Neural cell (in vitro differentiated cells): ENCODE data around the gene SPOCK1. TPM values are rescaled to one million over a fixed set of nuclear protein-coding genes. Genes with fewer than 3 reads are reported as not detected.

Experiments
- H2AFZ ChIP-seq: fragments of 200-600, 300-800 bp; sonication (generic), shearing (Covaris generic); 2 replicates; pipeline ENCODE4 v1.6.0; 2014; ENCODE audit warnings: low read depth, mild to moderate bottlenecking, antibody characterized with exemption, low read length, moderate library complexity
- H3F3A ChIP-seq: fragments of 200-600 bp; shearing (Covaris generic); 2 replicates; pipeline ENCODE4 v1.6.1; 2016; ENCODE audit warnings: mild to moderate bottlenecking, moderate library complexity, mixed read lengths, antibody characterized with exemption, low read length; ENCODE audit not compliant: insufficient read depth, poor library complexity, severe bottlenecking
- H3K27ac ChIP-seq: fragments of 200-600, 300-800 bp; sonication (generic), shearing (Covaris generic); 2 replicates; pipeline ENCODE4 v1.5.1; 2014; ENCODE audit warnings: mild to moderate bottlenecking, low read length, moderate library complexity
- H3K27me3 ChIP-seq: fragments of 300-800, 200-600 bp; sonication (generic), shearing (Covaris generic); 2 replicates; pipeline ENCODE4 v1.6.0; 2014; ENCODE audit warnings: mild to moderate bottlenecking, low read depth, low read length, moderate library complexity; ENCODE audit not compliant: insufficient read depth
- H3K36me3 ChIP-seq: fragments of 300-800, 200-600 bp; sonication (generic), shearing (Covaris generic); 2 replicates; pipeline ENCODE4 v1.5.1; 2014; ENCODE audit warnings: mild to moderate bottlenecking, antibody characterized with exemption, low read length, moderate library complexity; ENCODE audit not compliant: insufficient read depth
- H3K4me2 ChIP-seq: fragments of 300-800, 200-600 bp; sonication (generic), shearing (Covaris generic); 2 replicates; pipeline ENCODE4 v1.6.0; 2014; ENCODE audit warnings: mild to moderate bottlenecking, low read length
- H3K4me3 ChIP-seq: fragments of 300-800, 200-600 bp; sonication (generic), shearing (Covaris generic); 2 replicates; pipeline ENCODE4 v1.5.1; 2014; ENCODE audit warnings: mild to moderate bottlenecking, low read length, moderate library complexity
- H3K79me2 ChIP-seq: fragments of 200-600 bp; shearing (Covaris generic); replicated peaks from 2 replicates; pipeline ENCODE4 v1.6.0; 2014; ENCODE audit warnings: mild to moderate bottlenecking, low read length, moderate library complexity; ENCODE audit not compliant: insufficient read depth
- H3K9ac ChIP-seq: fragments of 300-800, 200-600 bp; sonication (generic), shearing (Covaris generic); 2 replicates; pipeline ENCODE4 v1.6.1; 2016; ENCODE audit warnings: mild to moderate bottlenecking, low read length, mixed read lengths
- H3K9me2 ChIP-seq: fragments of 200-600 bp; shearing (Covaris generic); 2 replicates; pipeline ENCODE4 v1.6.1; 2016; ENCODE audit warnings: mild to moderate bottlenecking, low read length, mixed read lengths; ENCODE audit not compliant: insufficient read depth
- H3K9me3 ChIP-seq: fragments of 200-600, 300-800 bp; sonication (generic), shearing (Covaris generic); 2 replicates; pipeline ENCODE4 v1.6.1; 2016; ENCODE audit warnings: mild to moderate bottlenecking, mixed run types, low read length, moderate library complexity, mixed read lengths
- H4K20me1 ChIP-seq: fragments of 200-600 bp; shearing (Covaris generic); 2 replicates; pipeline ENCODE4 v1.6.1; 2016; ENCODE audit warnings: mild to moderate bottlenecking, mixed run types; ENCODE audit not compliant: insufficient read depth
- EP300 ChIP-seq: fragments of 450-650 bp; conservative IDR thresholded peaks from 2 replicates; pipeline ENCODE4 v1.6.1; 2014; ENCODE audit warnings: antibody characterized with exemption, mild to moderate bottlenecking, moderate library complexity; ENCODE audit not compliant: poor library complexity, severe bottlenecking
- EZH2 ChIP-seq: fragments of 200-600, 300-800 bp; shearing (Covaris generic), sonication (generic); IDR thresholded peaks from 2 replicates; pipeline ENCODE4 v1.6.1; 2014; ENCODE audit warnings: antibody characterized with exemption, low read length, borderline replicate concordance, mild to moderate bottlenecking; ENCODE audit not compliant: insufficient read depth, poor library complexity, severe bottlenecking
- MXI1 ChIP-seq: fragments of 450-650 bp; conservative IDR thresholded peaks from 2 replicates; pipeline ENCODE4 v1.6.1; 2014; ENCODE audit warnings: antibody characterized with exemption, mild to moderate bottlenecking; ENCODE audit not compliant: poor library complexity, severe bottlenecking
- POLR2AphosphoS5 ChIP-seq: IDR thresholded peaks from 2 replicates; pipeline ENCODE4 v1.6.1; 2012
- RAD21 ChIP-seq: fragments of 450-650 bp; conservative IDR thresholded peaks from 2 replicates; pipeline ENCODE4 v1.6.1; 2014; ENCODE audit warnings: antibody characterized with exemption, mild to moderate bottlenecking, moderate library complexity
- SMC3 ChIP-seq: fragments of 450-650 bp; conservative IDR thresholded peaks from 2 replicates; pipeline ENCODE4 v1.6.1; 2014; ENCODE audit warnings: antibody characterized with exemption, mild to moderate bottlenecking, moderate library complexity; ENCODE audit not compliant: poor library complexity
- TAF1 ChIP-seq: IDR thresholded peaks from 2 replicates; pipeline ENCODE4 v1.6.1; 2012; ENCODE audit warnings: low read depth
- polyA plus RNA-seq: library from polyadenylated mRNA; depleted of rRNA; stranded (reverse); fragments of >200 nt; gene quantifications from 2 replicates; pipeline ENCODE4 v1.2.3, GENCODE V29; 2014
- TF ChIP-seq, protein P1 (sequence below): fragments of 450-650 bp; IDR thresholded peaks from 2 replicates; pipeline ENCODE4 v1.5.1; 2014; ENCODE audit warnings: antibody characterized with exemption, mild to moderate bottlenecking, moderate library complexity; ENCODE audit not compliant: poor library complexity, severe bottlenecking
- TF ChIP-seq, protein P2 (sequence below): IDR thresholded peaks from 2 replicates; pipeline ENCODE4 v1.6.1; 2012; ENCODE audit warnings: borderline replicate concordance

SPOCK1 gene
- polyA plus RNA-seq, 1 donor from 2014 or later: 33.6 TPM

DNA sequence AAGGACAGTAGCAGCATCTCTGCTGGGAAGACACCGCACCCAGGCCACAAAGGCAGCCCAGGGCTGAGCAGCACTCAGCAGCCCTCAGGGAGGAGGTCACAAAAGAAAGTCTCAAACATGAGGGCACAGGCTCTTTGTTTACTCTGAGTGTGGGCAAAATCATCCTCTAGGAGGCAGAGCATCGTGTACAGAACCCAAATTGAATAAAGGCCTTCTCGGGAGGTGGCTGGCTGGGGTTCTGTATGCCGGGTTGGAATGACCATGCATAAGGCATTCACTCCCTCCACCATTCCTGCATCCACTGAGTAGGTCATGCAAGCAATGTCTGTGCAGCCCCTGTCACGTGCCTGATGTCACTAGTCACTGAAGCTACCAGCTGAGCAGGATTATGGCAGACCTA lies 412.8 kb downstream of the SPOCK1 start:
- H4K20me1 ChIP-seq: no peaks in the 10 kb centered on the region
- H3K4me3 ChIP-seq: no peak overlapping the region
- H3K36me3 ChIP-seq: no peaks in the 10 kb centered on the region

DNA sequence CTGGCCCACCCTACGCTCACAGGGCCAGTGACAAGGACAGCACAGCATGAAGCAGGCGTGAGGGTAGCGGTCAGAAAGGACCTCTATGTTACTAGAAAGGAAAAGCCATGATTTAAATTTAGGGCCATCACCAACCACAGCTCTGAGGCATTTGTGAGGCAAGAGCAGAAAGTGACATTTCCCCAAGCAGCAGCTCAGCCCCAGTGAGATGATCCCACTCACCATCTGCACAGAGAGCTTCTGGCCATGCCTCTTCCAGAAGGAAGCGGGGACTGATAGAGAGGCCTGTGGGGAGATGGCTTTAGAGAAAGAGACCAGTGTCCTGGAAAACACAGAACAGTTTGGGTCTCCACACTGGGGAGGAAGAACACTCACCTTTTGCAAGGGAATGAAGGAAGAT lies 413.9 kb downstream of the SPOCK1 start:
- Histone ChIP-seq H3K4me2 (no peak overlapping the region), H3K27me3 (no peaks in the 10 kb centered on the region), H3K9ac (no peak overlapping the region), H2AFZ (no peak overlapping the region), H4K20me1 (no peaks in the 10 kb centered on the region), H3K4me3 (no peak overlapping the region), H3F3A (no peaks in the 10 kb centered on the region), H3K36me3 (no peaks in the 10 kb centered on the region), H3K79me2 (no peaks in the 10 kb centered on the region), H3K9me2 (no peaks in the 10 kb centered on the region), H3K27ac (no peak overlapping the region), H3K9me3 (no peaks in the 10 kb centered on the region)
- no peak for TF ChIP-seq EP300
- TF ChIP-seq RAD21: no peak
- TF ChIP-seq SMC3: no peak
- no peak for TF ChIP-seq MXI1
- no peak for TF ChIP-seq POLR2AphosphoS5
- TF ChIP-seq, protein P1, sequence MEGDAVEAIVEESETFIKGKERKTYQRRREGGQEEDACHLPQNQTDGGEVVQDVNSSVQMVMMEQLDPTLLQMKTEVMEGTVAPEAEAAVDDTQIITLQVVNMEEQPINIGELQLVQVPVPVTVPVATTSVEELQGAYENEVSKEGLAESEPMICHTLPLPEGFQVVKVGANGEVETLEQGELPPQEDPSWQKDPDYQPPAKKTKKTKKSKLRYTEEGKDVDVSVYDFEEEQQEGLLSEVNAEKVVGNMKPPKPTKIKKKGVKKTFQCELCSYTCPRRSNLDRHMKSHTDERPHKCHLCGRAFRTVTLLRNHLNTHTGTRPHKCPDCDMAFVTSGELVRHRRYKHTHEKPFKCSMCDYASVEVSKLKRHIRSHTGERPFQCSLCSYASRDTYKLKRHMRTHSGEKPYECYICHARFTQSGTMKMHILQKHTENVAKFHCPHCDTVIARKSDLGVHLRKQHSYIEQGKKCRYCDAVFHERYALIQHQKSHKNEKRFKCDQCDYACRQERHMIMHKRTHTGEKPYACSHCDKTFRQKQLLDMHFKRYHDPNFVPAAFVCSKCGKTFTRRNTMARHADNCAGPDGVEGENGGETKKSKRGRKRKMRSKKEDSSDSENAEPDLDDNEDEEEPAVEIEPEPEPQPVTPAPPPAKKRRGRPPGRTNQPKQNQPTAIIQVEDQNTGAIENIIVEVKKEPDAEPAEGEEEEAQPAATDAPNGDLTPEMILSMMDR: no peak
- TF ChIP-seq, protein P2, sequence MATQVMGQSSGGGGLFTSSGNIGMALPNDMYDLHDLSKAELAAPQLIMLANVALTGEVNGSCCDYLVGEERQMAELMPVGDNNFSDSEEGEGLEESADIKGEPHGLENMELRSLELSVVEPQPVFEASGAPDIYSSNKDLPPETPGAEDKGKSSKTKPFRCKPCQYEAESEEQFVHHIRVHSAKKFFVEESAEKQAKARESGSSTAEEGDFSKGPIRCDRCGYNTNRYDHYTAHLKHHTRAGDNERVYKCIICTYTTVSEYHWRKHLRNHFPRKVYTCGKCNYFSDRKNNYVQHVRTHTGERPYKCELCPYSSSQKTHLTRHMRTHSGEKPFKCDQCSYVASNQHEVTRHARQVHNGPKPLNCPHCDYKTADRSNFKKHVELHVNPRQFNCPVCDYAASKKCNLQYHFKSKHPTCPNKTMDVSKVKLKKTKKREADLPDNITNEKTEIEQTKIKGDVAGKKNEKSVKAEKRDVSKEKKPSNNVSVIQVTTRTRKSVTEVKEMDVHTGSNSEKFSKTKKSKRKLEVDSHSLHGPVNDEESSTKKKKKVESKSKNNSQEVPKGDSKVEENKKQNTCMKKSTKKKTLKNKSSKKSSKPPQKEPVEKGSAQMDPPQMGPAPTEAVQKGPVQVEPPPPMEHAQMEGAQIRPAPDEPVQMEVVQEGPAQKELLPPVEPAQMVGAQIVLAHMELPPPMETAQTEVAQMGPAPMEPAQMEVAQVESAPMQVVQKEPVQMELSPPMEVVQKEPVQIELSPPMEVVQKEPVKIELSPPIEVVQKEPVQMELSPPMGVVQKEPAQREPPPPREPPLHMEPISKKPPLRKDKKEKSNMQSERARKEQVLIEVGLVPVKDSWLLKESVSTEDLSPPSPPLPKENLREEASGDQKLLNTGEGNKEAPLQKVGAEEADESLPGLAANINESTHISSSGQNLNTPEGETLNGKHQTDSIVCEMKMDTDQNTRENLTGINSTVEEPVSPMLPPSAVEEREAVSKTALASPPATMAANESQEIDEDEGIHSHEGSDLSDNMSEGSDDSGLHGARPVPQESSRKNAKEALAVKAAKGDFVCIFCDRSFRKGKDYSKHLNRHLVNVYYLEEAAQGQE: no peak
- no peak for TF ChIP-seq EZH2
- no peak for TF ChIP-seq TAF1

More for the DNA sequence above, 412.8 kb downstream of the SPOCK1 start:
- no peak overlapping the region for H3K9ac ChIP-seq
- no peaks in the 10 kb centered on the region for H3F3A ChIP-seq
- no peaks in the 10 kb centered on the region for H3K27me3 ChIP-seq
- H2AFZ ChIP-seq: no peak overlapping the region
- H3K4me2 ChIP-seq: no peak overlapping the region
- no peaks in the 10 kb centered on the region for H3K9me3 ChIP-seq
- no peaks in the 10 kb centered on the region for H3K79me2 ChIP-seq
- no peak for TF ChIP-seq EP300
- no peak for TF ChIP-seq SMC3
- no peak for TF ChIP-seq RAD21
- TF ChIP-seq POLR2AphosphoS5: no peak
- TF ChIP-seq, protein P1: no peak
- no peak for TF ChIP-seq TAF1
- TF ChIP-seq, protein P2: no peak
- TF ChIP-seq MXI1: no peak
- no peak for TF ChIP-seq EZH2
- H3K27ac ChIP-seq: no peak overlapping the region
- H3K9me2 ChIP-seq: no peaks in the 10 kb centered on the region
